HepG2 (cell line): ENCODE data around the gene HLF. TPM values are rescaled to one million over a fixed set of nuclear protein-coding genes. Genes with fewer than 3 reads are reported as not detected.
A peak's percentile ranks its signal among the peaks of the same experiment; 100 is the strongest.

Source experiments
- BORCS8-MEF2B ChIP-seq: sonication (generic); formaldehyde crosslinking; IDR thresholded peaks from 2 replicates; pipeline ENCODE4 v1.8.0; 2022; ENCODE audit warnings: mild to moderate bottlenecking, missing genetic modification reagents
- CBX2 ChIP-seq, 2 experiments: fragments of 200-600 bp in 1 of 2; sonication (generic); formaldehyde crosslinking in 1 of 2; IDR thresholded peaks; 2 replicates each; pipeline versions ENCODE4 v1.7.0 to v1.8.1; 2018 to 2022; ENCODE audit warnings: low read depth in 2 of 2, low read length in 1 of 2, mild to moderate bottlenecking in 1 of 2, missing genetic modification reagents in 1 of 2
- CHCHD3 ChIP-seq: sonication (generic); formaldehyde crosslinking; IDR thresholded peaks from 2 replicates; pipeline ENCODE4 v1.8.0; 2022; ENCODE audit warnings: mild to moderate bottlenecking, missing genetic modification reagents, moderate library complexity
- E2F2 ChIP-seq: sonication (generic); formaldehyde crosslinking; IDR thresholded peaks from 2 replicates; pipeline ENCODE4 v1.4.0; 2020; ENCODE audit warnings: missing genetic modification reagents, borderline replicate concordance
- GRHL1 ChIP-seq: sonication (generic); formaldehyde crosslinking; conservative IDR thresholded peaks from 2 replicates; pipeline ENCODE4 v1.8.0; 2022; ENCODE audit warnings: missing genetic modification reagents
- HDAC6 ChIP-seq: fragments of 200-600 bp; sonication (generic); IDR thresholded peaks from 2 replicates; pipeline ENCODE4 v1.7.0; 2017; ENCODE audit warnings: mild to moderate bottlenecking, antibody characterized with exemption, low read length, low read depth
- IKZF1 ChIP-seq: fragments of 450-650 bp; IDR thresholded peaks from 2 replicates; pipeline ENCODE4 v1.7.1; 2016
- NFYC ChIP-seq: IDR thresholded peaks from 2 replicates; pipeline ENCODE4 v1.6.1; 2016; ENCODE audit warnings: missing genetic modification reagents, missing compliant biosample characterization
- NR0B2 ChIP-seq: sonication (generic); formaldehyde crosslinking; IDR thresholded peaks from 2 replicates; pipeline ENCODE4 v1.4.0; 2020; ENCODE audit warnings: mild to moderate bottlenecking, missing genetic modification reagents
- STAT6 ChIP-seq: sonication (generic); formaldehyde crosslinking; IDR thresholded peaks from 2 replicates; pipeline ENCODE4 v1.4.0; 2020; ENCODE audit warnings: missing genetic modification reagents, mild to moderate bottlenecking, borderline replicate concordance
- SYNCRIP ChIP-seq: fragments of 200-400 bp; formaldehyde crosslinking; IDR thresholded peaks from 2 replicates; pipeline ENCODE4 v1.6.1; 2018; ENCODE audit warnings: mild to moderate bottlenecking, low read depth, low read length; ENCODE audit not compliant: insufficient read depth
- TEF ChIP-seq: sonication (generic); formaldehyde crosslinking; IDR thresholded peaks from 2 replicates; pipeline ENCODE4 v1.5.0; 2020; ENCODE audit warnings: missing genetic modification reagents
- ZBTB4 ChIP-seq: sonication (generic); formaldehyde crosslinking; IDR thresholded peaks from 2 replicates; pipeline ENCODE4 v1.4.0; 2020; ENCODE audit warnings: missing genetic modification reagents, mild to moderate bottlenecking, borderline replicate concordance
- ZC3H4 ChIP-seq: sonication (generic); formaldehyde crosslinking; IDR thresholded peaks from 2 replicates; pipeline ENCODE4 v1.4.0; 2020; ENCODE audit warnings: missing genetic modification reagents, borderline replicate concordance
- ZNF713 ChIP-seq: sonication (generic); formaldehyde crosslinking; IDR thresholded peaks from 2 replicates; pipeline ENCODE4 v1.4.0; 2020; ENCODE audit warnings: mild to moderate bottlenecking, missing genetic modification reagents
- ZNF746 ChIP-seq: sonication (generic); formaldehyde crosslinking; IDR thresholded peaks from 2 replicates; pipeline ENCODE4 v1.8.0; 2022; ENCODE audit warnings: mild to moderate bottlenecking, missing genetic modification reagents
- polyA plus RNA-seq, 8 experiments: library from polyadenylated mRNA; depleted of rRNA in 3 of 8; stranded (reverse) in 7 of 8; unstranded in 1 of 8; fragments of >200 nt; fragmentation: Illumina TruSeq in 4 of 8; extraction: Trizol in 4 of 8; gene quantifications; 2 replicates each; pipeline versions ENCODE4 v1.2.1 to v1.2.3, GENCODE V29; 2011 to 2016; ENCODE audit warnings: low read depth in 4 of 8, missing spikeins in 1 of 8, mixed read lengths in 1 of 8; ENCODE audit not compliant: insufficient read depth in 1 of 8
- total RNA-seq, 5 experiments: library from RNA; depleted of rRNA; stranded (reverse); fragments of >200 nt; fragmentation: Illumina TruSeq; extraction: Trizol; gene quantifications; 2 replicates each; pipeline ENCODE4 v1.2.3, GENCODE V29; 2016; ENCODE audit warnings: low read depth in 1 of 5

Gene HLF
- total and polyA plus RNA-seq, 2 of the 13 experiments (the other 11 are each of a cell fraction or from before 2014, with no cell fraction given), result 202 to 346 TPM

- no peak for TF ChIP-seq SYNCRIP
- TF ChIP-seq ZBTB4, result no peak
- no peak for TF ChIP-seq CHCHD3
- TF ChIP-seq ZNF713 (CRISPR knock-in tag), result no peak
- TF ChIP-seq BORCS8-MEF2B (CRISPR knock-in tag), result no peak
- no peak for TF ChIP-seq STAT6
- TF ChIP-seq NR0B2 (CRISPR knock-in tag), result no peak
- TF ChIP-seq NFYC, result no peak
- TF ChIP-seq ZNF746 (CRISPR knock-in tag), result no peak
- TF ChIP-seq TEF (CRISPR knock-in tag), result 0 out of 2 replicates have a peak, but pooled peaks have one; percentile 32
- no peak for TF ChIP-seq GRHL1 (CRISPR knock-in tag)
- TF ChIP-seq IKZF1, result no peak
- peak; percentile 30; the same call in 1 of the 2 replicates for TF ChIP-seq HDAC6
- peak; percentile 62; the same call in 1 of the 2 replicates for TF ChIP-seq ZC3H4 (CRISPR knock-in tag)
- TF ChIP-seq E2F2 (CRISPR knock-in tag), result no peak
- no peak for TF ChIP-seq CBX2 (IDR thresholded peaks at IDR 0.05; ENCODE audit: low read depth, low read length)
- no peak for TF ChIP-seq CBX2 (CRISPR knock-in tag; IDR thresholded peaks at IDR 0.05; ENCODE audit: low read depth)
Measured at GRCh38 chr17:55267777-55268648, 3.3 kb downstream of the HLF start (continued).
